SK-N-MC (cell line): ENCODE data around the gene INPP4B.

Experiments
- DNase-seq: peaks from one replicate; pipeline ENCODE4 v3.0.0-alpha.2; 2011; ENCODE audit warnings: low read depth, low spot score
- H3K27ac ChIP-seq: fragments of 200-600 bp; sonication (generic); 2 replicates; pipeline ENCODE4 v1.5.1; 2016; ENCODE audit warnings: mixed run types
- H3K36me3 ChIP-seq: fragments of 200-600 bp; sonication (generic); 2 replicates; pipeline ENCODE4 v1.6.1; 2017; ENCODE audit warnings: antibody characterized with exemption, low read length, mixed read lengths; ENCODE audit not compliant: insufficient read depth
- H3K4me3 ChIP-seq: fragments of 200-600 bp; sonication (generic); 2 replicates; pipeline ENCODE4 v1.5.1; 2016
- H3K9ac ChIP-seq: fragments of 200-600 bp; sonication (generic); 2 replicates; pipeline ENCODE4 v1.8.0; 2017; ENCODE audit warnings: mixed run types, mixed read lengths; ENCODE audit not compliant: insufficient read length
- H3K9me3 ChIP-seq: fragments of 200-600 bp; sonication (generic); 2 replicates; pipeline ENCODE4 v1.6.1; 2017; ENCODE audit warnings: low read depth, mild to moderate bottlenecking, antibody characterized with exemption, low read length, moderate library complexity, mixed read lengths
- EZH2 ChIP-seq: fragments of 200-600 bp; sonication (generic); IDR thresholded peaks from one replicate; pipeline ENCODE4 v1.6.1; 2017; ENCODE audit warnings: antibody characterized with exemption
- FOXP2 ChIP-seq: optimal IDR thresholded peaks from 2 replicates; pipeline ENCODE3; 2011; ENCODE audit warnings: mild to moderate bottlenecking, moderate library complexity; ENCODE audit not compliant: insufficient read depth; ENCODE audit errors: extremely low read length, control extremely low read depth
- POLR2AphosphoS5 ChIP-seq: IDR thresholded peaks from 2 replicates; pipeline ENCODE4 v1.6.1; 2012; ENCODE audit warnings: mild to moderate bottlenecking, low read depth, low read length, borderline replicate concordance

Gene INPP4B

DNA sequence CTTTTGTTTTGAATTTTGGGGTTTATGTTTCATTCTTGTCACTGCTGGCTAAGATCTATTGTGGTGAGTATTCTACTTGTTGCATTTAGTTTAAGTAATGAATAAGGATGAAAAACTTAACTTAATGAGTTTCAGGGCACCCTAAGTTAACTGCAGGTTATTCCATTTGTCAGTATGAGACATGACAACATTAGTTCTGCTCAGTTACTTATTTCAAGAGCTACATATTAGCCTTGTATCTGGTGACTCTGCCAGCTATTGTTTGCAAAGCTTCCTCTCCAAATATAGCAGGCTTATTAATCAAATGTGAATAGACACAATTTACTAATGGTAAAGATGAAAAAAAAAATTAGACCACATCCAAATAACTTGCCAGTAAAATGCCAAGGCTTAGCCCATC is 642.6 kb downstream of the INPP4B start:
- Histone ChIP-seq H3K36me3 (no peaks in the 10 kb centered on the region), H3K9ac (no peak overlapping the region), H3K9me3 (no peaks in the 10 kb centered on the region), H3K27ac (no peak overlapping the region), H3K4me3 (no peak overlapping the region)
- DNase-seq, result no peak
- TF ChIP-seq FOXP2 (no peak), EZH2 (no peak), POLR2AphosphoS5 (no peak)

DNA sequence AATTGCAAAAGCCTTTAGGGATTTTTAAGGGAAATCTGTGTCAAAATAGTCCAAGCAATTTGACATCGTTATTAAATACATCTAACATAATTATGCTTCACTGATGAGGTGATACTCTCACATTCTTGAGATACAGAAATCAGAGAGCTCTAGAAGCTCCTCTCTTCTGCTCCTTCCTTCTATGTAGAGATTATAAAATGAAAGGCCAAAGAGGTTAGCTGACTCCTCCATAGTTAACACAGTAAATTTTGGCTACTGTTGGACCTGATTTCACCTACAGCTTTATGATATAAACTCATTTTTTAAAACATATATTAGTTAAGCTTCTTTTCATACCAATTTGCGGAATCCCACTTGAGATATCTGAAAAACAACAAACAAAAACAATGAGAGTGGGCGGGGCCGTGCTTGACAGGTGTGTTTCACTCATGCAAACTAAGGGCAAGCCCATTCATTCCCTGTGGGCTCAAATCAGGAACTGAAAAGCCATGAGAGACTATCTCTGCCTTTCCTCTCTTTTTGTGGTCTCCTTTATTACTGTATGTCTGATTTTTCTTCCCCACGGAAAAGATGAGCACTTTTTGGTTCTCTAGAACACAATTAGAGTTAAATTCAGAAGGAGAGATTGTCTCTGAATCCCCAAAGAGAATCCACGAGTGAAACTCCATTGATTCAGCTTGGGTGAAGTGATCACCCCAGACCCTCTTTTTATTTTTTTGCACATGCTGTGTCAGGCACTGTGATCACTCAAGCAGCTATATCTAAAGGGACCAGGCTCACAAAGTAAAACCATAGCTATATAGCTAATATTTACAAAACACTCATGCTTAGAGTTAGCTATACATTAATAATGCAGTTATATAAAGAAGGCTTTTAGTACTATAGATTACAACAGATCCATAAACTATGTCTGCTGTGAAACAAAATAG is 643.4 kb downstream of the INPP4B start:
- DNase-seq, result no peak
- no peak for TF ChIP-seq EZH2
- no peak for TF ChIP-seq POLR2AphosphoS5
- TF ChIP-seq FOXP2, result no peak
- H3K4me3 ChIP-seq, result no peak overlapping the region

DNA sequence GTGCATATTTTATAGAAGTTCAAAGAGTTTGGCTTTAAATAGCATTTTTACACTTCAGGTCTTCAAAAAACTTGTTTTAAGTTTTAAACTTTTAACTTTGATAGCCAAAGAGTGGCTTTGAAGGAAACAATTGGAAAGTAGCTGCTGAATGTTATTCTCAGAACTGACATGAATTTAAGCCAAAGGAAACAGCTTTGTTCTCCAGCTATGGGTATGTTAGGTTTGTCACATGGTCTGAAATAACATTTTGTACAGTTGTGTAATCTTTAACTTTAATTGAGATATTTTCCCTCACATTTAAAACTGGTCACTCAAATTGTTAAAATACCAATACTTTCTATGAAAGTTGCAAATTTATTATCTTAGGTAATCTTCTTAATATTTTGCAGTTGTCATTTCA is 645.1 kb downstream of the INPP4B start:
- TF ChIP-seq EZH2, result no peak
- TF ChIP-seq FOXP2, result no peak
- TF ChIP-seq POLR2AphosphoS5, result no peak
- Histone ChIP-seq H3K36me3 (no peaks in the 10 kb centered on the region), H3K27ac (no peak overlapping the region), H3K4me3 (no peak overlapping the region), H3K9me3 (no peaks in the 10 kb centered on the region), H3K9ac (no peak overlapping the region)
- no peak for DNase-seq

More for the DNA sequence above, 643.4 kb downstream of the INPP4B start:
- Histone ChIP-seq H3K27ac (no peak overlapping the region), H3K9me3 (no peaks in the 10 kb centered on the region), H3K9ac (no peak overlapping the region), H3K36me3 (no peaks in the 10 kb centered on the region)

DNA sequence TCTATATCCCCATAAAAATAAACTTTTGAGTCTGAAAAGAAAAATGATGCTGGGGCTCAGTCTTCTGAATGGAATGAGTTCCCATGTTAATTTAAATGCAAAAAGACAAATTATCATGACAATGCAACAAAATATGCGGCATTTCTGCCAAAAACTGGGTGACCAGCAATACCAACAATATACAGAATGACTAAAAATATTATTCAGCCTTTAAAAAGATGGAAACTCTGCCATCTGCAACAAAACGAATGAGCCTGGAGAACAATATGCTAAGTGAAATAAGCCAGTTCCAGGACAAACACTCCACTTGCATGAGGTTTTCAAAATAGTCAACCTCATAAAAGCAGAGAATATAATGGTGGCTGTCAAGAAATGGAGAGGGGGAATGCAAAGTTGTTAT is 651.2 kb downstream of the INPP4B start:
- Histone ChIP-seq H3K27ac (no peak overlapping the region), H3K9me3 (no peaks in the 10 kb centered on the region), H3K9ac (no peak overlapping the region), H3K4me3 (no peak overlapping the region), H3K36me3 (no peaks in the 10 kb centered on the region)
- TF ChIP-seq POLR2AphosphoS5, result no peak
- TF ChIP-seq EZH2, result no peak
- no peak for TF ChIP-seq FOXP2
- DNase-seq, result no peak

DNA sequence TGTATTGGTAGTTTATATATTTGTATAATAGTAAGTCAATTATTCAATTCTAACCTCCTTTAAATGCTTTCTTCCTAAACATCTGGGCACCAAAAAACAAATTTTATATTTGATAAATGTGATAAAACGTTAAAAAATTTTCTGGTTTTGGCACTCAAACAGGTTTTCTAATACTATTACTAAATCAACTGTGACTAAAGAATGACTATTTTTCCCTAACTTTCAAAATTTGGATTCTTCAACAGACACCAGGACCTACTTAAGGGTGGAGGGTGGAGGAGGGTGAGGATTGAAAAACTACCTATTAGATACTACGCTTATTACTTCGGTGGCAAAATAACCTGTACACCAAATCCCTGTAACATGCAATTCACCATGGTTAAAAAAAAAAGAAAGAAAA is 654.2 kb downstream of the INPP4B start:
- Histone ChIP-seq H3K36me3 (no peaks in the 10 kb centered on the region), H3K27ac (no peak overlapping the region), H3K4me3 (no peak overlapping the region), H3K9ac (no peak overlapping the region), H3K9me3 (no peaks in the 10 kb centered on the region)
- DNase-seq, result no peak
- no peak for TF ChIP-seq FOXP2
- TF ChIP-seq EZH2, result no peak

DNA sequence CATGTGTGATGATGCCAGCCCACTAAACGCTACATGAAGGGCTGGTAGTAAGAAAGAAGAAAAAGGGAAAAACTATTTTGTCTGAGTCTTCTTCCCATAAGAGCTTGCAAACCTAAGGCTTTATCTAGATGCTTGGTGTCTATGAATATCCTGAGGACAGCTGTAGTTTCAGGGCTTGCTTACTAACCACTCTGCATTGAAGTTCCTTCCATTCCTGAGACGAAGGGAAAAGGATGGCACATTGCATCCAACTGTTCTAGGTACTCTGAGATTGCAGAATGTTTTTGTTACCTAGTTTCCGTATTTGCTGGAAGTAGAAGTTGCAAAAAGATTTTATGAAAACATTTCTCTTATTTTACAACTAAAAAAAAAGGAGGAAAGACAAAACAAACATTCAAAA is 665.1 kb downstream of the INPP4B start:
- Histone ChIP-seq H3K9me3 (no peaks in the 10 kb centered on the region), H3K9ac (no peak overlapping the region), H3K36me3 (no peaks in the 10 kb centered on the region), H3K27ac (no peak overlapping the region), H3K4me3 (no peak overlapping the region)
- TF ChIP-seq POLR2AphosphoS5, result no peak
- TF ChIP-seq FOXP2, result no peak
- TF ChIP-seq EZH2, result no peak
- no peak for DNase-seq

DNA sequence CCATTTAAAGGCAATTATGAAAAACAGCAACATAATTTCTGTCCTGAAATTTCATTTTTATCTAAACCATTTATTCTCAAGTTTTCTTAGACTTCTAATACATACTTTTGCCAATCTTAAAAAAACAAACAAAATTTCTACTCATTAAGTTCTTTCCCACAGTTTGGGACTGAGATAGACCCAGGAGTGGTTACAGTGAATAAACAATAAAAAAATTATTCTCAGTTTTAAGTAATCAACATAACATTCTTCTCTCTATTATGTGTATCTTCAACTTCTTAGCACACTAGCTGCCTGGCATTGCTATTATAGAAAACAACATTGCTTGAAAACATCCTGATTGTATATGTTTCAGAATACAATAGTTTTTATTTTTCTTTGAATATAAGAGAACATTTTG is 676.9 kb downstream of the INPP4B start:
- H3K9me3 ChIP-seq, result no peaks in the 10 kb centered on the region
- TF ChIP-seq EZH2 (no peak), FOXP2 (no peak), POLR2AphosphoS5 (no peak)
- no peak overlapping the region for H3K4me3 ChIP-seq
- DNase-seq, result no peak
- H3K36me3 ChIP-seq, result no peaks in the 10 kb centered on the region
- H3K27ac ChIP-seq, result no peak overlapping the region
- H3K9ac ChIP-seq, result no peak overlapping the region

DNA sequence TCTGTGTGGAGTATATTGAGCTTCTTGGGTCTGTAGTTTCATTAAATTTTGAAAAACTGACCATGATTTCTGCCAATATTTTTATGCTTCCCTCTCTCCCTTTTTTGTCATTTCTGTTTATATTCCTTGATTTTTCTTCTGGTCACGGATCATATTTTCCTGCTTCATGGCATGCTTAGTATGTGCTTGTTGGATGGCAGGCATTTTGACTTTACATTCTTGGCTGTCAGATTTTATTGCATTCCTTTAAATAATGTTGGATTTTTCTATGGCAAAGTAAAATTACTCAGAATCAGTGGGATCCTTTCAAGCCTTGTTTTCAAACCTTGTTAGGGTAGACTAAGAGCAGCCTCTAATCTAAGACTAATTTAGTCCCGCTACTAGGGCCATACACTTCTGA is 677.9 kb downstream of the INPP4B start:
- Histone ChIP-seq H3K9ac (no peak overlapping the region), H3K9me3 (no peaks in the 10 kb centered on the region), H3K4me3 (no peak overlapping the region), H3K36me3 (no peaks in the 10 kb centered on the region), H3K27ac (no peak overlapping the region)
- no peak for DNase-seq
- no peak for TF ChIP-seq POLR2AphosphoS5
- no peak for TF ChIP-seq EZH2
- TF ChIP-seq FOXP2, result no peak

DNA sequence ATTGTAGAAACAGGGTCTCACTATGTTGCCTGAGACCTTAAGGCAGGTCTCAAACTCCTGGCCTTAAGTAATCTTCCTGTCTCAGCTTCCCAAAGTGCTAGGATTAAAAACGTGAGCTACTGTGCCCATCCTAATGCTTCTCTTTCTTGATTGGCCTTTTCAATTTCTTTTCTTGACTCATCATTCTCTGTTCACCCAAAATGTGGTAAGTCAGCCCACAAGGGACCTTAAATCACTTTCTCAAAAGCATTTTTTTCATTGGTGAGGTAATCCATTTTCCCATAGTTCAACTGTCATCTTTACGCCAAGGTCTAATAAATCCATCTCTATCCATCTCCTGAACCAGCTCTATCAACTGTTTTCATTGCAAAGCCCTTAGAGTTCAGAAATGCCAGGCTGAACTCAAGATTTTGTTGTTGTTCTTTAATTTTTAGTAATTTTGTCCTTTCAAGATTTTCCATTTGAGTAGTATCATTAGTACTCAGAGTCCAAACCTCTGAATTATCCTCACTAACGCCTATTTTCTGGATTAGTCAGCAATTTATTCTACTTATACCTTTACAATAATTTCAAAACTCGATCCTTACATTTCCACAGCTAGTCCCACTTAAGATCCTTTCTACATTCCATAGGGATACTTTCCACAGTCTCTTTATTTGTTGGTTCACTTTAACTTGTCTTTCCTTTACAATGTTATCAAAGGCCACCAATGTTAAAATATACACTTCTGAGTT is 681.2 kb downstream of the INPP4B start:
- Histone ChIP-seq H3K4me3 (no peak overlapping the region), H3K36me3 (no peaks in the 10 kb centered on the region), H3K9me3 (no peaks in the 10 kb centered on the region), H3K9ac (no peak overlapping the region), H3K27ac (no peak overlapping the region)
- TF ChIP-seq FOXP2 (no peak), EZH2 (no peak), POLR2AphosphoS5 (no peak)
- DNase-seq, result no peak
